ENCODE results near the gene SMIM10L1.
A peak's percentile ranks its signal among the peaks of the same experiment; 100 is the strongest.

SMIM10L1 gene

GRCh38 chr12:11171145-11171968, at the start of gene SMIM10L1:
Gene SMIM10L1, plus strand, starts transcription at chr12:11171194. Its CDS starts 163 bp downstream, at chr12:11171357.
- peak; percentile 85 to 87 for DNase-seq (ENCODE audit: low read depth in 2 of 2)

GRCh38 chr12:11130382-11130781, 40.6 kb upstream of the SMIM10L1 start:
- DNase-seq (ENCODE audit: low read depth in 2 of 2): no peak

- no peak for DNase-seq (ENCODE audit: low read depth in 2 of 2)
These were observed 40.0 kb upstream of the SMIM10L1 start for GRCh38 chr12:11130999-11131398.

- DNase-seq (ENCODE audit: low read depth in 2 of 2): no peak
These were observed 37.8 kb upstream of the SMIM10L1 start for GRCh38 chr12:11133162-11133561.

GRCh38 chr12:11133816-11134215, 37.2 kb upstream of the SMIM10L1 start:
- DNase-seq (ENCODE audit: low read depth in 2 of 2): no peak

GRCh38 chr12:11134305-11134704, 36.7 kb upstream of the SMIM10L1 start, which contains the start of gene TAS2R30:
Gene TAS2R30, minus strand, starts transcription at chr12:11134644. Its CDS starts 400 bp downstream, at chr12:11134244.
- no peak for DNase-seq (ENCODE audit: low read depth in 2 of 2)

- no peak for DNase-seq (ENCODE audit: low read depth in 2 of 2)
These were observed 34.9 kb upstream of the SMIM10L1 start for GRCh38 chr12:11136075-11136474.

GRCh38 chr12:11143352-11143751, 27.6 kb upstream of the SMIM10L1 start:
- no peak for DNase-seq (ENCODE audit: low read depth in 2 of 2)

GRCh38 chr12:11144297-11144696, 26.7 kb upstream of the SMIM10L1 start:
- no peak for DNase-seq (ENCODE audit: low read depth in 2 of 2)

- no peak for DNase-seq (ENCODE audit: low read depth in 2 of 2)
These were observed 23.6 kb upstream of the SMIM10L1 start for GRCh38 chr12:11147420-11147819.

- no peak for DNase-seq (ENCODE audit: low read depth in 2 of 2)
These were observed 20.2 kb upstream of the SMIM10L1 start for GRCh38 chr12:11150832-11151231.

- DNase-seq (ENCODE audit: low read depth in 2 of 2): no peak
These were observed 18.3 kb upstream of the SMIM10L1 start for GRCh38 chr12:11152725-11153124.

GRCh38 chr12:11154400-11154925, 16.5 kb upstream of the SMIM10L1 start:
- no peak for DNase-seq (ENCODE audit: low read depth in 2 of 2)

GRCh38 chr12:11158885-11159444, 12.0 kb upstream of the SMIM10L1 start:
- DNase-seq (ENCODE audit: low read depth in 2 of 2): no peak

GRCh38 chr12:11162502-11162901, 8.5 kb upstream of the SMIM10L1 start:
- no peak for DNase-seq (ENCODE audit: low read depth in 2 of 2)

- DNase-seq (ENCODE audit: low read depth in 2 of 2): no peak
These were observed 6.6 kb upstream of the SMIM10L1 start for GRCh38 chr12:11164384-11164783.

GRCh38 chr12:11166300-11166699, 4.7 kb upstream of the SMIM10L1 start:
- DNase-seq (ENCODE audit: low read depth in 2 of 2): no peak

GRCh38 chr12:11170810-11171144, 217 bp upstream of the SMIM10L1 start:
- DNase-seq (ENCODE audit: low read depth in 2 of 2): no peak

GRCh38 chr12:11171969-11172675, 1.1 kb downstream of the SMIM10L1 start:
- no peak for DNase-seq (ENCODE audit: low read depth in 2 of 2)

GRCh38 chr12:11174022-11174421, 3.0 kb downstream of the SMIM10L1 start:
- DNase-seq (ENCODE audit: low read depth in 2 of 2): peak; percentile 5 to 8

- DNase-seq (ENCODE audit: low read depth in 2 of 2): no peak
These were observed 7.3 kb downstream of the SMIM10L1 start for GRCh38 chr12:11178250-11178649.

- DNase-seq (ENCODE audit: low read depth in 2 of 2): no peak
These were observed 11.5 kb downstream of the SMIM10L1 start for GRCh38 chr12:11182529-11182928.

Data from fibroblast of skin of left biceps (primary cell).